ENCODE data around the gene TOMM20L. TPM values are rescaled to one million over a fixed set of nuclear protein-coding genes. Genes with fewer than 3 reads are reported as not detected.
A peak's percentile ranks its signal among the peaks of the same experiment; 100 is the strongest.

TOMM20L gene
- total and polyA plus RNA-seq, 2 of the 13 experiments (the other 11 are each of a cell fraction or from before 2014, with no cell fraction given), result 0.46 TPM; not detected in 1

DNA sequence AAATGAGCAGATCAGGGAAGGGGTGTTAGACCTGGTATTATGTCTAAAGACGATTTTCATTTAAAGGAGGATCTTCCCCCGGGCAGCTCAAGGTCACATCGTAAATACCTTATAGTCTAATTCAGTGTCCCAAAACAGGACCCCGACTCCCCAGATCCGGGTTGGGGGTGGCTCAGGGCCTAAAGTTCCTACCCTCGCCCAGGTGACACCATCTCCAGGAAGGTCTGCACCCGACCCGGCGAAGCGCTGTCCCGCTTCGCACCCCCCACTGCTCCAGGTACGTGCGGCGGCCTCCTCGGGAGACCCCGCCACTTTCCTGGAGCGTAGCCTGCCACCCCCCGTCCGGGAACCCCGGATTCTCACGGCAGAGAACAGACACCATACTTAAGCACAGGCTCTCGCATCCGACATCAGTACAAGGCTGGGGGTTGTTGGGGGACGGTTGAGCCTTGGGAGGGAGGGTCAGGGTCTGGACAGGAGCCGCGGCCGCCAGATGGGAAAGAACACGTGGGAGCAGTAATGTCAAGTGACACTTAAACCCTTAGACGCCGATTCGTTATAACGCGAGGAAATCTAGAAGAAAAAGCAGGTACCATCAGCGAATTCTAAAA is 31.0 kb downstream of the TOMM20L start (continued):
- no peak for TF ChIP-seq ZBTB40 (IDR thresholded peaks at IDR 0.05)
- TF ChIP-seq ZBTB40 (CRISPR knock-in tag; IDR thresholded peaks at IDR 0.05), result no peak; the same call in 1 of the 2 replicates
- no peak for TF ChIP-seq ZNF335 (CRISPR knock-in tag; IDR thresholded peaks at IDR 0.05)
- TF ChIP-seq ZNF580 (CRISPR knock-in tag; IDR thresholded peaks at IDR 0.05; ENCODE audit: borderline replicate concordance, low read depth), result no peak
- TF ChIP-seq ZNF713 (CRISPR knock-in tag; IDR thresholded peaks at IDR 0.05), result no peak
- TF ChIP-seq NBN (conservative IDR thresholded peaks at IDR 0.05), result no peak
- TF ChIP-seq FOXA3 (CRISPR knock-in tag; IDR thresholded peaks at IDR 0.05), result no peak
- no peak for TF ChIP-seq KDM5A (IDR thresholded peaks at IDR 0.05; ENCODE audit: borderline replicate concordance, low read length)
- TF ChIP-seq SRSF1 (optimal IDR thresholded peaks at IDR 0.05; ENCODE audit: low read depth, low read length), result no peak
- no peak for TF ChIP-seq NFE2 (CRISPR knock-in tag; IDR thresholded peaks at IDR 0.05)
- no peak for TF ChIP-seq NCOA1 (CRISPR knock-in tag; IDR thresholded peaks at IDR 0.05)
- TF ChIP-seq, protein P1, sequence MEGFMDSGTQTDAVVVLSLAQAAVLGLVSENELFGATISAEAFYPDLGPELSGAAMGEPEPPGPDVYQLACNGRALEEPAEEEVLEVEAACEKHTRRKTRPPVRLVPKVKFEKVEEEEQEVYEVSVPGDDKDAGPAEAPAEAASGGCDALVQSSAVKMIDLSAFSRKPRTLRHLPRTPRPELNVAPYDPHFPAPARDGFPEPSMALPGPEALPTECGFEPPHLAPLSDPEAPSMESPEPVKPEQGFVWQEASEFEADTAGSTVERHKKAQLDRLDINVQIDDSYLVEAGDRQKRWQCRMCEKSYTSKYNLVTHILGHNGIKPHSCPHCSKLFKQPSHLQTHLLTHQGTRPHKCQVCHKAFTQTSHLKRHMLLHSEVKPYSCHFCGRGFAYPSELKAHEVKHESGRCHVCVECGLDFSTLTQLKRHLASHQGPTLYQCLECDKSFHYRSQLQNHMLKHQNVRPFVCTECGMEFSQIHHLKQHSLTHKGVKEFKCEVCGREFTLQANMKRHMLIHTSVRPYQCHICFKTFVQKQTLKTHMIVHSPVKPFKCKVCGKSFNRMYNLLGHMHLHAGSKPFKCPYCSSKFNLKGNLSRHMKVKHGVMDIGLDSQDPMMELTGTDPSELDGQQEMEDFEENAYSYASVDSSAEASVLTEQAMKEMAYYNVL (CRISPR knock-in tag; IDR thresholded peaks at IDR 0.05; ENCODE audit: borderline replicate concordance), result no peak
- no peak for TF ChIP-seq KLF13 (CRISPR knock-in tag; IDR thresholded peaks at IDR 0.05)
- TF ChIP-seq FOXK2 (IDR thresholded peaks at IDR 0.05), result no peak
- 0 out of 2 replicates have a peak, but pooled peaks have one; percentile 21 for TF ChIP-seq ZNF160 (CRISPR knock-in tag; IDR thresholded peaks at IDR 0.05)
- no peak for TF ChIP-seq SKIL (CRISPR knock-in tag; IDR thresholded peaks at IDR 0.05; ENCODE audit: borderline replicate concordance)
- TF ChIP-seq ZNF775 (CRISPR knock-in tag; IDR thresholded peaks at IDR 0.05; ENCODE audit: borderline replicate concordance), result no peak
- TF ChIP-seq ZNF777 (CRISPR knock-in tag; IDR thresholded peaks at IDR 0.05), result no peak

Measured in HepG2 (cell line).